Left renal pelvis (tissue), 4 donors: ENCODE results near the gene ATP8B4. TPM values are rescaled to one million over a fixed set of nuclear protein-coding genes. Genes with fewer than 3 reads are reported as not detected.
"Not testable (repeated sequence)": the region's sequence is repeated elsewhere in the genome, so short reads cannot be mapped to it uniquely, and the experiment has no call there.

Source experiments
- DNase-seq, 4 donors: peaks; one replicate each; pipeline ENCODE4 v3.0.0-alpha.2; 2013; ENCODE audit warnings: low read depth in 4 of 4, low spot score in 3 of 4
- polyA plus RNA-seq, 4 donors: library from polyadenylated mRNA; unstranded; fragments of 120-200 nt; gene quantifications; one replicate each; pipeline ENCODE4 v1.2.1, GENCODE V29; 2013; ENCODE audit not compliant: insufficient read length in 4 of 4

The ATP8B4 gene
- polyA plus RNA-seq, 4 donors, result 2.9 to 4.0 (median 3.3) TPM

- no peak for DNase-seq
Observed at GRCh38 chr15:50141856-50142255, 22.8 kb upstream of the ATP8B4 start.

GRCh38 chr15:50140983-50141382, 21.9 kb upstream of the ATP8B4 start:
- no peak for DNase-seq

DNA sequence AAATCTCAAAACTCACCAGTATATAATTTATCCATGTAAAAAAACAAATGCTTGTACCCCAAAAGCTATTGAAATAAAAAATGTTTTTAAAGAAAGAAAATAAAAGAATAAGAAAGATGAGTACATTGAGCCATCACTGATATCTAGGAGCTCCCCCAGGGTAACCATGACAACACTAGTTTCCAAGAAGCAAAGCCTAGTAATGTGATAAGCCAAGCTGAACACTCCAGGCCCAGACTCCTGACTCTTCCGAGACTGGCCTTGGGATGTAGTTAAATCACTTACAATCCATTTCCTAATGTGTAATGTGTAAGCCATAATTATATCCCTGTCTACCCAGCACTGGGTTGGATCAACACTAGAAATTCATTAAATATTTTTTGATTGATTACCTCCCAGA, 21.1 kb upstream of the ATP8B4 start:
- peak in 1 of 4 donors; percentile 11 for DNase-seq

DNA sequence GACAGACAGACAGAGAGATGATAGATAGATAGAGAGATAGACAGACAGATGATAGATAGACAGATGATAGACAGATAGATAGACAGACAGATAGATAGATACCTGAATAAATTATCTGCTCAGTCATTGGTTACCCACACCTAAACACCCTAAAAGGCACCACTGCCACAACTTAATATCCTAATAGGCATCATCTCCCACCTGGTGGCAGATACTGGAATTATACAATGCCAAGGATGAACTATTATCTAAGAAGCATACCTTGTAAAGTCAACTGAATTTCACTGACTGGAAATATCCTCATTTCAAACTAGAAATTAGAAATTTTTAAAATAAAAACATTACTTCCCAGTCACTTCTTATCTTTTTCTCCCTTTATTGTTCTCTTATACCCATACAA, 19.4 kb upstream of the ATP8B4 start:
- no peak for DNase-seq

- DNase-seq, result no peak
Observed at GRCh38 chr15:50137893-50138292, 18.9 kb upstream of the ATP8B4 start.

DNA sequence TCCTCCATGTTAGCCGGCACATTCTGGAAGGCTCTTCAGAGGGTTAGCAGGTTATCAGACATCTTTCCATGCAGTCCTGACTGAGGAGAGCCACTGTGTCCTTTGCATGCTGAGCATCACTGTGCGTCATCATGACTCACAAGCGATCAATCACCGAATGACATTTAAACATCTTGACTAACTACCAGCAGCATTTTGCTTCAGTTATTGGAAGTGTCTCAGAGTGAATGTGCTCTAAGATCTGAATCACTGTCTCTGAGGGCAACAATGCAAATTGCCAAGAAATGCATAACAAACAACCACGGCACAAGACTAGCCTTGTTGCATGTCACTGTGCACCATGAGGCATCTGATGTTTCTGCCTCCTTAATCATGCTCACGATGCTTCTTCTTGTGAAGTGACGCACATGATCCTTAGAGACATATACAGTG, 18.3 kb upstream of the ATP8B4 start:
- no peak for DNase-seq

DNA sequence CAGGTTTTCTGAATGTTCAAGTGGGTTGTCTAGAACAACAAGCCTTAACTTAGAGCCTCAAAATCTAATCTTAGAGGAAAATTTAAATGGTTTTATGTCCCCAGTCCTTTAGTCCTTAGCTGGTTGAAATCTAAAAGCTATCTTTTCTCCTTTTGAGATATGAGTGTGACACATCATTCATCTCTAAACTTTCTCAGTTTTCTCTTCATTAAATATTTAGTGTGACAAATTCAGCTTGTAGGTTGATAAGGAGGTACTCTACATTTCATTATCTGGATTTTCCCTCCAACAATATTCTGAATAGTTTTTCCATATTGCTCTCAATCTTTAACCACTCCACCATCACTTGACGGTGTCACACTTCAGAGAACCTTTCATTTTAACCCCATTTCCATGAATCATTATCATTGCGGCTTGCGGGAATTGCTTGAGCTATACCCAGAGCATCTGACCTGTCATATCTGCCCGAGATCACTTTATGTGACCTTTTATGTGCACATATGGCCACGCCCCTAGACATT, 16.1 kb upstream of the ATP8B4 start:
- DNase-seq, result no peak

GRCh38 chr15:50134524-50135024, 15.5 kb upstream of the ATP8B4 start:
- DNase-seq, result no peak

DNA sequence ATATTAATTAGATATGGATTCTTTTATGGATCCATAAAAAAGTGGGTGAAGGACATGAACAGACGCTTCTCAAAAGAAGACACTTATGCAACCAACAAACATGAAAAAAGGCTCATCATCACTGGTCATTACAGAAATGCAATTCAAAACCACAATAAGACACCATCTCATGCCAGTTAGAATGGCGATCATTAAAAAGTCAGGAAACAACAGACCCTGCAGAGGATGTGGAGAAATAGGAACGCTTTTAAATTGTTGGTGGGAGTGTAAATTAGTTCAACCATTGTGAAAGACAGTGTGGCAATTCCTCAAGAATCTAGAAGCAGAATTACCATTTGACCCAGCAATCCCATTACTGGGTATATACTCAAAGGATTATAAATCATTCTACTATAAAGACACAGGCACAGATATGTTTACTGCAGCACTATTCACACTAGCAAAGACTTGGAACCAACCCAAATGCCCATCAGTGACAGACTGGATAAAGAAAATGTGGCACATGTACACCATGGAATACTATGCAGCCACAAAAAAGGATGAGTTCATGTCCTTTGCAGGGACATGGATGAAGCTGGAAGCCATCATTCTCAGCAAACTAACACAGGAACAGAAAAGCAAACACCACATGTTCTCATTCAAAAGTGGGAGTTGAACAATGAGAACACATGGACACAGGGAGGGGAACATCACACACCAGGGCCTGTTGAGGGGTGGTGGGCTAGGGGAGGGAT, 13.4 kb upstream of the ATP8B4 start:
- DNase-seq, result not testable (repeated sequence)

DNA sequence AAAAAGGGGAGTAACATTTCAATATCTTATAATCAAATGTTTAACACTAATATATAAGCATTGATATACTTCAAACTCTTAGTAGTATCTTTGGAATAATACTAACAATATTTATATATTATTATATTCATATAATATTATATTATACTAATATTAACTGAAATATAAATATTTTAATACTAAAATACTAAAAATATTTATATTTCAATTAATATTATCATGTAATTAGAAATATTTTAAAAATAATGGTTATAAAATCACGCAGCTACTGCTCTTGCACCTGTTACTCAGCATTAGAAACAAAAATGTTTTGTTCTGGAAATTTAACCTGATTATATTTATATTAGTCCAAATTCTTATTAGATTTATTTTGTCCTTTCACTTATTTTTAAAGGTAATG, 12.6 kb upstream of the ATP8B4 start:
- DNase-seq, result no peak

GRCh38 chr15:50128266-50128665, 9.2 kb upstream of the ATP8B4 start:
- no peak for DNase-seq

- no peak for DNase-seq
Observed at GRCh38 chr15:50127255-50127777, 8.3 kb upstream of the ATP8B4 start.

DNA sequence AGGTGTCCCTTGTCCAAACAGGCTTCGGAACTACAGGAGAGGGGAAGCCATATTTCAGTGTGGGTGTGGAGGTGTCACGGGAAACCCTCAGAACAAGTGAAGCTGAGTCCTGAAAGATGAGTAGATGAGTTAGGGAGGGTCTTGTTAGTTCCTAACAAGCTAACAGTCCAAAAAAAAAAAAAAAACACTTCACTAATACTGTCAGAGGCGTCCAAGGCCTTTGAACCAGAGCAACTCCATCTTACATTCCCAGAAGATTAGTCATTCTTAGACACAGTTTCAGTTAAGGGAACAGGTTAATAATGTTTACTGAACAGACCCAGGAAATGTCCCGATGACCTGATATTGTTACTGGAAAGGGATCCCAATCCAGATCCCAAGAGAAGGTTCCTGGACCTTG, 7.0 kb upstream of the ATP8B4 start:
- no peak for DNase-seq

- no peak for DNase-seq
Observed at GRCh38 chr15:50124631-50125030, 5.6 kb upstream of the ATP8B4 start.

DNA sequence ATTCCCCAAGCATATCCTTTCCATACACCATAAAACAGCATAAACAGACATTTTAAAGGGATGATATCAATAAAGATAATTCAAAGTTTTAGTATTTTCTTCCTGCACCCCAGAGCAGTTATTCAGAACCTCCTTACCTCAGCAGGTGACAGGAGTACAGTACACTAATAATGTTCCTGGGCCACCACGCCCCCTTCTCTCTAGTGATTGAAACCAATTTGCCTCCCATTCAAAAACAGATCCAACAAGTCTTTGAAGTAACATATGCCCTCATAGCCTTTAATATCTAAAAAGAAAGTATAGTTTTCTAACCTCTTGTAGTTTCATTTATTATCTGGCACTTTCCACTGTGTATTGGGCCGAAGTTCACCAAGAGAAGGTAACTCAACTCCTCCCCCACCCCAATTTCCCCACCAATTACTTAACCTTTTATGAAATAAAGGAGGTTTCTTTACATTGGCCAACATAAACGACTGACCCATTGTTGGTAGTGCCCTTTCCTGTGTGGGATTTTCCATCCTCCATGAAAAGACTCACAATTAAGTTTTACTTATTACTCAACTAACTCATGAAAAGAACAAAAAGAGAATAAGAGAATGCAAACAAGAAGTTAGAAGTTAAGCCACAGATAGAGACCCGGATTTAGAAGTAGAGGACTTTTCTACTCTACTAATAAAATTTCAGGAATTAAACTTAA, 5.0 kb upstream of the ATP8B4 start:
- DNase-seq, result no peak

GRCh38 chr15:50120729-50121128, 1.7 kb upstream of the ATP8B4 start:
- DNase-seq, result no peak

GRCh38 chr15:50117431-50118027, 1.5 kb downstream of the ATP8B4 start:
- DNase-seq, result no peak

DNA sequence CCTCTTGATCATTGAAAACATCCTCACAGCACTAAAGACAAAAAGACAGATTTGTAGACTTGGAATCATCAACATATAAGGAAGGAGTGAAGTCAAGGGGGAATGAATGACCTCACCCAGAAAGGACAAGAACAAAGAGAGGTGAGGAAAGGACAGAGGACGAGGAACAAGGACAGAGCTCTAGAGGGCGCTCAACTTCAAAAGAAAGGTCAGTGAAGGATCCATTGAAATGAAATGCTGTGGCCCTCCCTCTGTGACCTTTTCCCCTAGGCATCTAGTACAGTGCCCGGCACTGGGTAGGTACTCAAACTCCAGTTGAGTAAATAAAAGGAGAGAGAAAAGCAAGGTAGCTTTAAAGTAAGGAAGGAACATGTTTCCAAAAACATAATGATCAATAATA, 2.6 kb downstream of the ATP8B4 start:
- no peak for DNase-seq

- DNase-seq, result no peak
Observed at GRCh38 chr15:50113992-50114780, 4.8 kb downstream of the ATP8B4 start.

DNA sequence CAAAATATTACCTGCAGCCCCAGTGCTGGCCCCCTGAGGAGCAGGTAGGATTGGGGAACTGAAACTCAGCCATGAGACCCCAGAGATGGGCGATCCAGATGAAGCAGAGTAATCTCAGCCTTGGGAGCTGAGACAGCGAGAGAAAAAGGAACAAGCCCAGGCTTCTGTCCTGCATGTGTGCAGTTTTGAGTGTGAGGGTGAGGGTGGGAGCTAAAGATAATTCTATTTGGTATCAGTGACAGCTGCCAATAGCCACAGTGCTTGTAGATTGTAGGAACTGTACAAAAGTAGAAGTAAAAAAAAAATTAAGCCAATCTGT, 5.9 kb downstream of the ATP8B4 start:
- no peak for DNase-seq
